Stimulated activated CD4-positive, alpha-beta T cell treated with anti-CD3 and anti-CD28 coated beads, TNF-alpha, amount 100 ng/mL, for 4 hours (primary cell): Measurements from ENCODE around the gene GP5.

ENCODE experiments used
- DNase-seq, 3 experiments: peaks; one replicate each; pipeline ENCODE4 v3.0.0-alpha.2; 2020; ENCODE audit warnings: low read depth in 3 of 3

The GP5 gene

DNA sequence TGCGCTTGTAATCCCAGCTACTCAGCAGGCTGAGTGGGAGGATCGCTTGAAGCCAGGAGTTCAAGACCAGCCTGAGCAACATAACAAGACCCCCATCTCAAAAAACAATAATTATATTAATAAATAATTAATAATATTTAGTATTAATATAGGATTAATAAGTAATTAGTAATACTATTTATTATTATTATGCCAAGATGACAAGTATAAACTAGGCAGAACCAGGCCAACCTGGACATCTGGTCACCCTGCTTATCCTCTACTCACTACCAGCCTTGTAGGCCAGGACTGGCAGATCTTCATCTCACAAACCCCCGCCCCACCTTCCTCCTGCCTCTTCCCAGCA, 48.4 kb downstream of the GP5 start:
- DNase-seq = no peak

DNA sequence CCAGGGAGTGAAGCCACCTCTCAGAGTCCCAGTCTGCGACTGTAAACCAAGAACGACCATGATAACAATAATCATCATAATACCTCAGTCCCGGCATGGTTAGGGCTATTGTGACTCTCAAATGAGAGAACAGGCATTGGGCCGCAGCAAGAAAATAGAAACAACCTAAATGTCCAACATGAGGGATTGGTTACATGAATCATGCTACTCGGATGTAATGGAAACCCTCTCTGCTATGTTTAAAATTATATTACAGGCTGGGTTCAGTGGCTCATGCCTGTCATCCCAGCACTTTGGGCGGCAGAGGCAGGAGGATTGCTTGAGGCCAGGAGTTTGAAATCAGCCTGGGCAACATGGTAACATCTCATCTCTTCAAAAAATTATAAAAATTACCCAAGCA, 50.7 kb downstream of the GP5 start:
- no peak for DNase-seq

DNA sequence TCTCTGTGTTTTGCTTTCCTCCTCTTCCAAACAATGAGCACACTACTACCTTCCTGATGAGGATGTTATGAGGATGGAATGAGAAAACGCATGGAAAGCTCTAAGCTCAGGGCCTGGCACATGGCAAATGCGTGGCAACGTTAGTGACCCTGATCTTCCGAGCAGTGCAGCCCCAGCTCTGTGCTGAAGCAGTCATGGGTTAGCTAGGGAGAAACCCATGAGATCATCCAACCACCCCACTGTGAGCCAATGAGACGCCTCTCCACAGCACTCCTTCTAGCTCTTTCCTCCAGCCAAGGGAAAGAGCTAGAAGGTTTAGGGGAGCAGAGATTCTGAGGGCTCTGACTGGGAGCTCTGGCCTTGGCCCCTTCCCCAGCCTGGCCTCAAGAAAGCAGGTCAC, 52.4 kb downstream of the GP5 start:
- no peak for DNase-seq

DNA sequence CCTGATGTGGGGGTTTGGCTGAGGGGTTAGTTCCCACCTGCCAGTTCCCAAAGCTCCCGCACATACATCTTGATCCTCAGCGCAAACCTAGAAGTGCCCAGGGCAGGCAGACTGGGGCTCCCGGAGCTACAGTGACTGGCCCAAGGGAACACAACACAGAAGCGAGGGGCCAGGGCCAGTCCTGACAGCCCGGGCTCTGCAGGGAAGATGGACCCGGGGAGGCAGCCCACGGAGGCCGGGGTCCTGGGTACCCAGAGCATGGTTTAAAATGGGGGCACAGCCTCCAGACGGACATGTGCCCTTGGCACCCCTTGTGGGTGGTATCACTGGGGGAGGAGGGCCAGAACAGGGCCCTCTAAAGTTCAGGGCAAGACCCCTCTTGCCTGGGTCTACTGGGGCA, 53.0 kb downstream of the GP5 start:
- no peak for DNase-seq
